ENCODE results near the gene MTA3. TPM values are rescaled to one million over a fixed set of nuclear protein-coding genes. Genes with fewer than 3 reads are reported as not detected.

Gene MTA3
- total RNA-seq, 1 experiment from 2014 or later, result 57.1 TPM

DNA sequence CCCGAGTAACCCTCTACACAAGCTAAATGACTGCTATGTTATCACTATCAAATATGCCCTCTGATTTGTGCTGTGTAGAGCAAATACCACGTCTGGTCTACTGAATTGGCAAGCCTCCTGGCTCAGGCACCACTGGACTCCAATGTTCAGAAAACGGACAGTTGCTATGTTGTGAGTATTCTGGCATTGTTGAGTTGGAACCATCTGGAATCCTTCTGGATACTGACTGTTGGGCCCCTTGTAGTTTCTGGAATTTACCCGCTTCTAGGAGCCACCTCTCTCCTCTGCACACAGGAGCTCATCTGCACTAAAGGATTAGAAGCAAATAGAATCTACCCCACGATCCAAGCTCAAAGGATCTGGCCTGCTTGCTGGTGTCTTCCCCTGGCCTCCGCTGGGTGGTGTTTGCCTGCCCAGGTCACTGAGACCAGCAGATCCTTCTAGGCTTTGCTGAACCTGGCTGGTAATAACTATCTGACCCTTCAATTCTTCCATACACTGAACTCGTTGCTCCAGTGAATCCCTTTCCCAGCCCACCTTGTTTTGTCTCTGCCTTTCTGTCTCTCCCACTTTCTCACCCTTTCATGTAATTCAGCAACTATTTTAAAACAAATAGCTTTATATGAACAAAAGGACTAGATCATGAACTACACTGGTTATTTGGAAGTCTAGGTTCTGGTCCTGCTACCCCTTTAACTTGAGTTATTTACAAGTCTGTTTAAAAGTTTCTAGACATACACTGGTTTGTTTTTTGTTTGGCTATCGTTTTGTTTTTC lies 226.0 kb downstream of the MTA3 start:
- DNase-seq (ENCODE audit: low spot score), result peak; percentile 9
- TF ChIP-seq EZH2 (IDR thresholded peaks at IDR 0.05; ENCODE audit: borderline replicate concordance, low read depth, low read length, poor library complexity, severe bottlenecking) (no peak), CTCF (conservative IDR thresholded peaks at IDR 0.05; ENCODE audit: low read depth, low read length) (no peak)
- no peaks in the 10 kb centered on the region for H3K27me3 ChIP-seq (replicated peaks; ENCODE audit: insufficient read depth, low read depth, low read length, poor library complexity)
- H3K4me3 ChIP-seq (ENCODE audit: low read depth, low read length, poor library complexity, severe bottlenecking), result no peak overlapping the region
- intact Hi-C loops (cut with micrococcal nuclease; ENCODE audit: unreplicated experiment), result loop anchor here (10.0 kb wide), 1 partner anchor 300 kb away; the partner anchor contains the start of gene KCNG3
- H3K27ac ChIP-seq (ENCODE audit: low read depth, low read length, poor library complexity, severe bottlenecking), result no peak overlapping the region
- ChIA-PET POLR2A (ENCODE audit: low non-redundant PET) (interaction anchor here (0.7 kb wide), 1 partner anchor 402 kb away, joined by 13 read pairs; no protein-coding TSS in a partner anchor), CTCF (no interaction called here)
- H3K9me3 ChIP-seq (ENCODE audit: low read depth, low read length, poor library complexity, severe bottlenecking), result no peaks in the 10 kb centered on the region
- peaks cover 22% of the 10 kb centered on the region for H3K4me1 ChIP-seq (ENCODE audit: insufficient read depth, low read length, poor library complexity, severe bottlenecking)
- no TSS peak for BruUV-seq (replicated peaks)
- no peaks in the 10 kb centered on the region for H3K36me3 ChIP-seq (ENCODE audit: insufficient read depth, low read length, poor library complexity, severe bottlenecking)

DNA sequence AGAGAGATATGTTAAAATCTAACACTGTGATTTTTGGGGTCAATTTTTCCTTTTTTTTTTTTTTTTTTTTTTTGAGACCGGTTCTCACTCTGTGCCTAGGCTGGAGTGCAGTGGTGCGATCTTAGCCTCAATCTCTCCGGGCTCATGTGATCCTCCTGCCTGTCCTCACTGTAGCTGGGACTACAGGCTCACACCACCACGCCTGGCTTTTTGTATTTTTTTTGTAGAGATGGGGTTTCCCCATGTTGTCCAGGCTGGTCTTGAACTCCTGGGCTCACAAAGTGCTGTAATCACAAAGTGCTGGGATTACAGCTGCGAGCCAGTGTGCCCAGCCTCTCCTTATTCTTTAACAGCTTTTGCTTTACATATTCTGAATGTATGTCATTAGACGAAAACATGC lies 226.8 kb downstream of the MTA3 start:
- no peak overlapping the region for H3K4me3 ChIP-seq (ENCODE audit: low read depth, low read length, poor library complexity, severe bottlenecking)
- H3K4me1 ChIP-seq (ENCODE audit: insufficient read depth, low read length, poor library complexity, severe bottlenecking), result peaks cover 22% of the 10 kb centered on the region
- intact Hi-C loops (cut with micrococcal nuclease; ENCODE audit: unreplicated experiment), result loop anchor here (10.0 kb wide), 1 partner anchor 300 kb away; the partner anchor contains the start of gene KCNG3
- H3K27me3 ChIP-seq (replicated peaks; ENCODE audit: insufficient read depth, low read depth, low read length, poor library complexity), result no peaks in the 10 kb centered on the region
- no peak overlapping the region for H3K27ac ChIP-seq (ENCODE audit: low read depth, low read length, poor library complexity, severe bottlenecking)
- CTCF ChIA-PET, result no interaction called here
- BruUV-seq (replicated peaks), result no TSS peak
- no peaks in the 10 kb centered on the region for H3K9me3 ChIP-seq (ENCODE audit: low read depth, low read length, poor library complexity, severe bottlenecking)
- H3K36me3 ChIP-seq (ENCODE audit: insufficient read depth, low read length, poor library complexity, severe bottlenecking), result no peaks in the 10 kb centered on the region
- TF ChIP-seq EZH2 (IDR thresholded peaks at IDR 0.05; ENCODE audit: borderline replicate concordance, low read depth, low read length, poor library complexity, severe bottlenecking), result no peak
- POLR2A ChIA-PET (ENCODE audit: low non-redundant PET), result interaction anchor here (0.7 kb wide), 1 partner anchor 403 kb away, joined by 13 read pairs; no protein-coding TSS in a partner anchor
- DNase-seq (ENCODE audit: low spot score), result no peak

DNA sequence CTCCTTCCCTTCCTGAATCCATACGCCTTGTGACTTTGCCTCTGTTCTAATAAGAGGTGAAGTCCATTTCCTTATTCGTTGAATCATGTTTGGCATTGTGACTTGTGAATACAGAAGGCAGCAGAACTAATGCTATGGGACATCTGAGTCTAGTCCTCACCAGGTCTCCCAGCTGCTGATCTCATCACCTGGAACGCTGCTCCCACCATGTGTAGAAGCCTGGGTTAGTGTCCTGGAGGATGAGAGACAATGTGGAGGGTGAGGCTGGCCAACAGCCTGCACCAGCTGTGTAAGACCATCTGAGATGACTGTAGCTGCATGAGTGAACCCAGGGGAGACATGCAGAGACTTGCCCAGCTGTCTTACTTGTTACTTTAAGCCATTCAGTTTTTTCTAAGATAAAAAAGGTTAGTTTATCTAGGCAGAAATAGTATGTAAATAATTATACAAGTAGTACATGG lies 227.4 kb downstream of the MTA3 start:
- H3K4me3 ChIP-seq (ENCODE audit: low read depth, low read length, poor library complexity, severe bottlenecking), result no peak overlapping the region
- no peaks in the 10 kb centered on the region for H3K9me3 ChIP-seq (ENCODE audit: low read depth, low read length, poor library complexity, severe bottlenecking)
- no peaks in the 10 kb centered on the region for H3K27me3 ChIP-seq (replicated peaks; ENCODE audit: insufficient read depth, low read depth, low read length, poor library complexity)
- intact Hi-C loops (cut with micrococcal nuclease; ENCODE audit: unreplicated experiment), result loop anchor here (10.0 kb wide), 1 partner anchor 301 kb away; the partner anchor contains the start of gene KCNG3
- no peak for TF ChIP-seq CTCF (conservative IDR thresholded peaks at IDR 0.05; ENCODE audit: low read depth, low read length)
- no peak for TF ChIP-seq EZH2 (IDR thresholded peaks at IDR 0.05; ENCODE audit: borderline replicate concordance, low read depth, low read length, poor library complexity, severe bottlenecking)
- POLR2A ChIA-PET (ENCODE audit: low non-redundant PET), result no interaction called here
- no peaks in the 10 kb centered on the region for H3K36me3 ChIP-seq (ENCODE audit: insufficient read depth, low read length, poor library complexity, severe bottlenecking)
- no TSS peak for BruUV-seq (replicated peaks)
- H3K4me1 ChIP-seq (ENCODE audit: insufficient read depth, low read length, poor library complexity, severe bottlenecking), result peaks cover 22% of the 10 kb centered on the region
- H3K27ac ChIP-seq (ENCODE audit: low read depth, low read length, poor library complexity, severe bottlenecking), result peak overlapping the region; percentile 26
- CTCF ChIA-PET, result interaction anchor here (0.6 kb wide), 1 partner anchor 431 kb away, joined by 3 read pairs; the partner anchor contains the start of gene ZFP36L2
- DNase-seq (ENCODE audit: low spot score), result peak; percentile 11

Data from A673 (cell line).